Keratinocyte (primary cell): ENCODE measurements around the gene PARD6G.
A peak's percentile ranks its signal among the peaks of the same experiment; 100 is the strongest.

ENCODE experiments used
- CTCF ChIP-seq, 3 experiments: IDR thresholded peaks in 1 of 3; conservative IDR thresholded peaks in 1 of 3; optimal IDR thresholded peaks in 1 of 3; 2 replicates in 2 of 3; 3 replicates in 1 of 3; pipeline versions ENCODE3 to v1.5.1; 2011; ENCODE audit warnings: low read length in 3 of 3, mild to moderate bottlenecking in 3 of 3, moderate library complexity in 2 of 3, control low read depth in 1 of 3, inconsistent platforms in 1 of 3; ENCODE audit not compliant: insufficient read depth in 2 of 3; ENCODE audit errors: extremely low read depth in 1 of 3
- EZH2 ChIP-seq: IDR thresholded peaks from one replicate; pipeline ENCODE4 v1.6.1; 2012; ENCODE audit warnings: inconsistent platforms, mild to moderate bottlenecking, low read length, moderate library complexity

GRCh38 chr18:80241919-80242777, 5.2 kb downstream of the PARD6G start:
- TF ChIP-seq CTCF (optimal IDR thresholded peaks at IDR 0.05 in 1 of 3, IDR thresholded peaks at IDR 0.05 in 1 of 3, conservative IDR thresholded peaks at IDR 0.05 in 1 of 3; ENCODE audit: extremely low read depth in 1 of 3, insufficient read depth in 2 of 3, low read length in 3 of 3) (peak in 1 of 3 experiments; percentile 10), EZH2 (no peak)
